Cardiac fibroblast (primary cell): ENCODE results near the gene TLX1.

Source experiments
- DNase-seq, 2 donors: peaks; one replicate each; pipeline versions ENCODE4 v3.0.0 to v3.0.0-alpha.2; 2010; ENCODE audit warnings: low read depth in 2 of 2
- H3K4me3 ChIP-seq, 2 donors: replicated peaks in 1 of 2; 1 replicate in 1 of 2; 2 replicates in 1 of 2; pipeline ENCODE4 v1.5.1; 2011; ENCODE audit warnings: low read depth in 2 of 2, low read length in 2 of 2, mild to moderate bottlenecking in 2 of 2, moderate library complexity in 1 of 2
- TF ChIP-seq, protein P1 (sequence below): IDR thresholded peaks from one replicate; pipeline ENCODE4 v1.5.1; 2011; ENCODE audit warnings: low read depth, mild to moderate bottlenecking, low read length, inconsistent platforms

The TLX1 gene

DNA sequence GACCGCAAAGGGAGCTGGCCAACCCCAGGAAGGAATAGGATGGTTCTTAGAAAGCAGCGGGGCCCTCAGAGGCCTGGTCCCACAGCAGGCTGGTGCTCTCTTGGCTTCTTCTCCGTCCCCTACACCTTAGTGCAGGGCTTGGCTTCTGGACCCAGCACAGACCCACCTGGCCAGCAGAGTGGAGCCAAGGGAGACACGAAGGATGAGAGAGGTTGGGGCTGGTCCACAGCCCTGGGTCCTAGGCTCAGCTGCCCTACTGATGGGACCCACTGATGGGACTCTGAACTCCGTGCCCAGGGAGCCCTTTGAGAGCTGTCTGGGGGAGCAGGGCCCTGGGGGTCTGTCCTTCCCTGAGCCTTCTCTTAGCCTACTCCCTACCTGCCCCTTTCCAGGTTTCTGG is 6.2 kb upstream of the TLX1 start:
- TF ChIP-seq, protein P1, sequence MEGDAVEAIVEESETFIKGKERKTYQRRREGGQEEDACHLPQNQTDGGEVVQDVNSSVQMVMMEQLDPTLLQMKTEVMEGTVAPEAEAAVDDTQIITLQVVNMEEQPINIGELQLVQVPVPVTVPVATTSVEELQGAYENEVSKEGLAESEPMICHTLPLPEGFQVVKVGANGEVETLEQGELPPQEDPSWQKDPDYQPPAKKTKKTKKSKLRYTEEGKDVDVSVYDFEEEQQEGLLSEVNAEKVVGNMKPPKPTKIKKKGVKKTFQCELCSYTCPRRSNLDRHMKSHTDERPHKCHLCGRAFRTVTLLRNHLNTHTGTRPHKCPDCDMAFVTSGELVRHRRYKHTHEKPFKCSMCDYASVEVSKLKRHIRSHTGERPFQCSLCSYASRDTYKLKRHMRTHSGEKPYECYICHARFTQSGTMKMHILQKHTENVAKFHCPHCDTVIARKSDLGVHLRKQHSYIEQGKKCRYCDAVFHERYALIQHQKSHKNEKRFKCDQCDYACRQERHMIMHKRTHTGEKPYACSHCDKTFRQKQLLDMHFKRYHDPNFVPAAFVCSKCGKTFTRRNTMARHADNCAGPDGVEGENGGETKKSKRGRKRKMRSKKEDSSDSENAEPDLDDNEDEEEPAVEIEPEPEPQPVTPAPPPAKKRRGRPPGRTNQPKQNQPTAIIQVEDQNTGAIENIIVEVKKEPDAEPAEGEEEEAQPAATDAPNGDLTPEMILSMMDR = no peak
- H3K4me3 ChIP-seq = no peak overlapping the region

DNA sequence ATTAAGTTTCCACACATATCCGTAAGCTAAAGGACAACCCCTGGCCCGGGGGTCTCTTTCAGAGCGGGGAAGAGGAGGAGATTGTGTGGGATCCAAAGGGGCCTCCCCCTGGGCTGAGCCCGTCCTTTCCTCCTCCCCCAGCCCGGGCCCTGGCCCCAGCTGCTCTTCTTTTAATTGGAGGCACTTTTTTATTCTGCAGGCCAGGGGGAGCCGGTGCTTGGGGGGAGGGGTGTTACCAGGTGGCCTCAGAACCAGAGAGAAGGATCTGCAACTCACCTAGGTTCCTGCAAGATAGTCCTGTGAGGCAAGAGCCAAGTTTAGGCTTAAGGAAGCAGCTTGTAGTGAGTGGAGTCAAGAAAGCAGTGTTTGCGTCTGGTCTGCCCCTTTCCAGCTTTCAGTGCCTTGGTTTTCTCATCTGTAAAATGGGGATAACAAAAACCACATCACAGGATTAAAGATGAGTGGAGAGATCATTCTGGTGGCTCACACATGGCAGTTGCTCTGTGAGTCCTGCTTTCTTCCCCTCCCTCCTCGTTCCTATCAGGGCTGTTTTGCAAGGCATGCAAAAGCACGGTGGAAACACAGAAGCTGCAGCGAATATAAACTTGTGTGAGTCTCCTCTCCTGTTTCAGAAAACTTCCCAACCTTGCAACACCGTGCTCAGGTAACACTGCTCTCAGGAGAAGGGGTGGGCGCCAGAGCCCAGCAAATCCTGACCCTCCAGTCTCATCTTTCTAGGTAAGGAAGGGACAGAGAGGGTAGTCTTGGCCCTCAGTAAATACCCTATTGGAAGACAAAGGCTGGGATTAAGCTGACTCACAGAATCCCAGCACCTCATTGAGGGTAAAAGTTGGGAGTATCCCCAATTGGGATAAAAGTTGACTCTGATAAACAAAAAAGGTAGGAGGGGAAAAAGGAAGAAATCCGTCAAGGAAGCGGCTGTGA is 4.1 kb upstream of the TLX1 start:
- DNase-seq = no peak
- TF ChIP-seq, protein P1 = no peak
- no peak overlapping the region for H3K4me3 ChIP-seq

More for the DNA sequence above, 6.2 kb upstream of the TLX1 start:
- no peak for DNase-seq

DNA sequence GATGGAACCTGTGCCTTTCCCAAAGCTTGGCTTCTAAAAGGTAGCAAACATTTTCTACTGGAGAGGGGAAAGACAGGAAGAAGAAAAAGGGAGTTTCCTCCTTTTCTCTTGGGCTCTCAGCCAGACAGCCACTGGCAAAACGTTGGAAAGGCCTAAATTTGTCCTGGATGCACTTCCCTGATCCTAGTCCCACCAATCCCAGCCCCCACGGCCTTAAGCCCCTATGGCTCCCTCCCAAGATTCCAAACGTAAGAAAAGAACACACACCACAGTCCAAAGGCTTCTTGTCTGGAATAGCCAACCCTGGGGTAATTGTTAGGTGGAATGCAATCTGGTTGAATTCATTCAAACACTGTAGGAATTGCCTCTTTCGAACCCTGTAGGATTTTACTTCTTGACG is 959 bp upstream of the TLX1 start:
- TF ChIP-seq, protein P1 = no peak
- no peak overlapping the region for H3K4me3 ChIP-seq

DNA sequence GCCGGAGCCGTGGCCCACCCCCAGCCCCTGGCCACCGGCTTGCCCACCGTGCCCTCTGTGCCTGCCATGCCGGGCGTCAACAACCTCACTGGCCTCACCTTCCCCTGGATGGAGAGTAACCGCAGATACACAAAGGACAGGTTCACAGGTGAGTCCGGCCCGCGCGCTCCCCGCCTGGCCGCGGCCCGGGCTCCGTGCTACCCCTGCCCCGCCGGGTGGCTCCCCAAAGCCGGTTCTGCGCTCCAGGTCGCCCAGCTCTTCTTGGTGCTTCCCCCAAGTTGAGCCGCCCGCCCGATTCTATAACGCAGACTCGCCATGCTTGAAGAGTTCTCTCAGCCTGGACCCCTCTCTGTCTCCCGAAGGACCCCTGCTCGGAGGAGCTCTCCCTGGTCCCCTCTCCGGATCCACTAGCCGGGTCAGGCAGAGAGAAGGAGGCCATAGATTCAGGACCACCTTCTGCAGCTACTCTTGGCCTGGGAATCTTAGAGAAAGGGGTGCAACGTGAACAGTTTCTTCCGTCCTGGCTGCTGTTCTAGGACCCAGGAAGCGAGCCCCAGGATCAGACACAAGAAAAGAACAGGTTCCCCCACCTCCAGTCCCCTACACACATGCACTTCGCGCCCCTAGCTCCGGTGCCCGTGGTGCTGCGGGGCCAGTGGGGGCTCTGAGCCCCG is 999 bp downstream of the TLX1 start:
- no peak overlapping the region for H3K4me3 ChIP-seq
- DNase-seq = no peak
- TF ChIP-seq, protein P1 = no peak

More for the DNA sequence above, 959 bp upstream of the TLX1 start:
- no peak for DNase-seq

DNA sequence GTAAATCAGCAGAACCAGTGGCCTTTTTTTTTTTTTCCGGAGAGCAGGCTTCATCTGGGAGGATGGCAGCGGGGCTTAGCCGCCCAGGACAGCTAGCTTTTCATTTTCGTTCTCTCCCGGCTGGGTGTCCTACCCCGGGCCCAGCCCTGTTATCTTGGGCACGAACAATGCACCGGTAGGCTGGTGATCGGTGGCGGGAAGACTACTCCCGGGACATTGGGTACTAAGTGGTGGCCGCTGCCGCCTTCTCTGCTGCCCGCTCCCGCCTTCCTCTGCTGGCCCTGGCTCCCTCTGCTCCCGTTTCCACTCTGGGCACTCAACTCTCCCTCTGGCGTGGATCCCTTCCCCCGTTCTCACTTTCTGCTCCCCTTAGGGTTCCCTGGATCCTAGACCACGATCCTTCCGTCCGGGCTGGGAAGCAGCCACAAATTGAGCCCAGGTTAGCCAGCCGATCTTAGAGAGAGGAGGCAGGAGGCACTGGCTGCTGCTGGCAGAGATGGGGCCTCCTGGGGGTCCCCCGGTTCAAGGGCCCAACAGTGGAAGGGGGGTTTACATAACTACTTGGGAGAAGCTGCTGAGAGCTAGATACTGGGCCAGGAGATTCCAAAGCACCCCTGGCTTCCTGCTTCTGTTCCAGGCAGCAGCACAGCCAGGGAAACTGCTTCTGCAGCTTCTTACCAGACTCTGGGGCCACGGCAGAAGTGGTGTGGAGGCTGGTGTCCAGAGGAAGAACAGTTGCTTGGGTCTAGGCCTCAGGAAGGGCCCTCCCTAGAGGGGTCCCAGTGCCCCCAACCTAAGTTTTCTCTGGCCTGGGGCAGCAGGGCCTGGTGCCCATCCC is 1.8 kb downstream of the TLX1 start:
- TF ChIP-seq, protein P1 = no peak
- no peak overlapping the region for H3K4me3 ChIP-seq
- DNase-seq = no peak

DNA sequence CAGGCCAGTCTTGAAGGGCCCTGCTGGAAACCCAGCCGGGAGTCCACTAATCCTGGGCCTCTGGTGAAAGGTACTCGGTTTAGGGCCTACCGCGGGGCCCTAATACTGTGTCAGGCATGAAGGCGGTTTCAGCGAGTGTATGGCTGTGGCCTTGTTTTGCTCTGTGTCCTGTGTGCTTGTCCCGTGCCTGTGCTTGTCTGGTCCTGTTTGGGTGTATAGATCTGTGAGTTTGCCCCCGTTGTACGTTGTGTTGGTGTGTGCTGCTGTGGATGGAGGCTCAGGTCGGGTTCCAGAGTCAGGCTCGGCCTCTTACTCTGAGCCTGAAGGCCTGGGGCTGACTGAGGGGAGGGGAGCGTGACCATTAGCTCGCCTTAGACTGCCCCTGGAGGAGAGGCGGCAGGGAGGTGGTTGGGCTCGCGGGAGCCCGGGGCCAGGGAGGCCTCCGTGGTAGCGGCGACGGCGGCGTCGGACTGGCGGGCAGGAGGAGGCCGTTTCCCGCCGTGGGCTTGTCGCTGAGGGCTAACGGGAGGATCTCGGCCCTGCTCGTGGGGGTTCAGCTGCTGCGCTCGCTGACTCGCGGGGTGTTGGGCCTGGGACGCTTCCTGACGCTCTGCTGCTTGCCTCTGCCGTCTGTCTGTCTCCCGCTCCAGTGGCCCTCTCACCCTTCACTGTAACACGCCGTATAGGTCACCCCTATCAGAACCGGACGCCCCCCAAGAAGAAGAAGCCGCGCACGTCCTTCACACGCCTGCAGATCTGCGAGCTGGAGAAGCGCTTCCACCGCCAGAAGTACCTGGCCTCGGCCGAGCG is 2.6 kb downstream of the TLX1 start:
- no peak overlapping the region for H3K4me3 ChIP-seq
- TF ChIP-seq, protein P1 = no peak
- DNase-seq = no peak
